ENCODE data around the gene EPN1. TPM values are rescaled to one million over a fixed set of nuclear protein-coding genes. Genes with fewer than 3 reads are reported as not detected.
"Not testable (repeated sequence)": the region's sequence is repeated elsewhere in the genome, so short reads cannot be mapped to it uniquely, and the experiment has no call there.

EPN1 gene
- total RNA-seq, 3 donors from 2014 or later (not counting 1 experiment from before 2014, with no cell fraction given) = 47.6 to 56.4 (median 51.8) TPM

DNA sequence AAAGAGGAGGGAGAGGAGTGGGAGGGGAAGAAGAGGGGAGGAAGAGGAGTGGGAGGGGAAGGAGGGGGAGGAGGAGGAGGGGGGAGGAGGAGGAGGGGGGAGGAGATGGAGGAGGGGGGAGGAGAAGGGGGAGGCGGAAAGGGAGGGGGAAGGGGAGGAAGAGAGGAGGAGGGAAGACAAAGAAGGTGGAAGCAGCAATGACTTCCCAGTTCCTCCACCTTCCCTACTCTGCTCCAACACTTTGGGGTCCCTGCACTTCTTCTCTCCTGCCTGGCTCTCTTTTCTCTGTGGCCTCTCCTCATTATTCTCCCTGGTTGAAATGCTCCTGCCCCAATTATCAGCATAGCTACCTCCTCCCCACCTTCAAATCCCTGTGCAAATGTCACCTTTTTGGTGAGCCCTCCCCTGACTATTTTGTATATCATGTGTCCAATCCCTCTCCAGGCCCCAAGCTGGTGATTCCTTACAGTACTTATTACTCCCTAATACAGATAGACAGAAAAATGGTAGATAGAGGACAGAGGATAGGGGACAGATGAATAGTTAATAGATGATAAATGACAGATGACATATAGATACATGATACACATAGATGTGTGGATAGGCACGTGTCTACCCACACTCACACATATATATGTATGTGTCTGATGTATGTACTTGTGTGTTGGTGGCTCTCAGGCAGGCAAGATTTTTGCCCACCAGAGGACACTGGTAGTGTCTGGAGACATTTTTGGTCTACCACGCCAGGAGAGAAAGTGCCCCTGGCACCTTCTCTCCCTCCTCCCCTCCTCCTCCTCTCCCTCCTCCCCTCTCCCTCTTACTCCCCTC is 38.0 kb downstream of the EPN1 start:
- Histone ChIP-seq H3K27ac (ENCODE audit: low read length) (no peak overlapping the region), H3K4me3 (ENCODE audit: low read length) (no peak overlapping the region), H3K27me3 (ENCODE audit: control insufficient read depth, insufficient read depth, low read length) (peaks cover 6% of the 10 kb centered on the region), H3K9me3 (ENCODE audit: control insufficient read depth, insufficient read depth, low read length) (no peaks in the 10 kb centered on the region), H3K4me1 (ENCODE audit: control insufficient read depth, insufficient read depth, low read length) (no peaks in the 10 kb centered on the region), H3K36me3 (ENCODE audit: control insufficient read depth, insufficient read depth, low read length) (no peaks in the 10 kb centered on the region)
- peak overlapping the region; percentile 19 to 39 for H3K27ac Mint-ChIP-seq
- no peak for ATAC-seq
- TF ChIP-seq, protein P1, sequence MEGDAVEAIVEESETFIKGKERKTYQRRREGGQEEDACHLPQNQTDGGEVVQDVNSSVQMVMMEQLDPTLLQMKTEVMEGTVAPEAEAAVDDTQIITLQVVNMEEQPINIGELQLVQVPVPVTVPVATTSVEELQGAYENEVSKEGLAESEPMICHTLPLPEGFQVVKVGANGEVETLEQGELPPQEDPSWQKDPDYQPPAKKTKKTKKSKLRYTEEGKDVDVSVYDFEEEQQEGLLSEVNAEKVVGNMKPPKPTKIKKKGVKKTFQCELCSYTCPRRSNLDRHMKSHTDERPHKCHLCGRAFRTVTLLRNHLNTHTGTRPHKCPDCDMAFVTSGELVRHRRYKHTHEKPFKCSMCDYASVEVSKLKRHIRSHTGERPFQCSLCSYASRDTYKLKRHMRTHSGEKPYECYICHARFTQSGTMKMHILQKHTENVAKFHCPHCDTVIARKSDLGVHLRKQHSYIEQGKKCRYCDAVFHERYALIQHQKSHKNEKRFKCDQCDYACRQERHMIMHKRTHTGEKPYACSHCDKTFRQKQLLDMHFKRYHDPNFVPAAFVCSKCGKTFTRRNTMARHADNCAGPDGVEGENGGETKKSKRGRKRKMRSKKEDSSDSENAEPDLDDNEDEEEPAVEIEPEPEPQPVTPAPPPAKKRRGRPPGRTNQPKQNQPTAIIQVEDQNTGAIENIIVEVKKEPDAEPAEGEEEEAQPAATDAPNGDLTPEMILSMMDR (IDR thresholded peaks at IDR 0.05) = no peak
- H3K27me3 Mint-ChIP-seq (ENCODE audit: low read depth in 2 of 2) = peaks cover 6 to 7% of the 10 kb centered on the region in 2 donors
- no peaks in the 10 kb centered on the region for H3K36me3 Mint-ChIP-seq
- intact Hi-C loops (cut with micrococcal nuclease) = no loop called here
- no peak for DNase-seq
- no peak overlapping the region for H3K4me3 Mint-ChIP-seq
- H3K4me1 Mint-ChIP-seq = peaks cover 0 to 6% of the 10 kb centered on the region in 2 donors
- WGBS (ENCODE audit: insufficient coverage) = 100% methylated on average over 1 of the region's 3 CpGs
- H3K9me3 Mint-ChIP-seq = peaks cover 0 to 2% of the 10 kb centered on the region in 2 donors

DNA sequence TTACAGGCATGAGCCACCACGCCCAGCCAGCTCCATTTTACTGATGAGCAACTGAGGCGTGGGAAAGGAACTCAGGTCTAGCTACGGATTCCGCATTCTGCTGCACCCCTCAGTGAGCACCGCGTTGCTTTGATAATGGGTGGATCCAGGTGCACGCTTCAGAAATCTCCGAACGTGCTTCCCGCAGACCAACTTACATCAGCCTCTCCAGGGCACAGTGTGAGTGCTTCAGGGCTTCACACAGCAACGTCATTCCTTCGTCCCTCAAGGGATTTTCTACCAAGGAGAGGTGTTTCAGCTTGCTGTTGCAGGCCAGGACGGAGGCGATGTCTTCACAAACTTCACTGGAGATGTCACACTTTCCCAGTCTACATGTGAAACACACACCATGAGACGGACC is 41.5 kb downstream of the EPN1 start:
- ATAC-seq = no peak
- H3K27ac ChIP-seq (ENCODE audit: low read length) = no peak overlapping the region
- no peak overlapping the region for H3K4me3 Mint-ChIP-seq
- no peak overlapping the region for H3K4me3 ChIP-seq (ENCODE audit: low read length)
- peaks cover 0 to 5% of the 10 kb centered on the region in 2 donors for H3K9me3 Mint-ChIP-seq
- peaks cover under 1% of the 10 kb centered on the region for H3K36me3 Mint-ChIP-seq
- H3K27ac Mint-ChIP-seq = no peak overlapping the region
- 88% methylated on average over 15 of the region's 15 CpGs for WGBS (ENCODE audit: insufficient coverage)
- peaks cover 0 to 6% of the 10 kb centered on the region in 2 donors for H3K4me1 Mint-ChIP-seq
- no peaks in the 10 kb centered on the region for H3K9me3 ChIP-seq (ENCODE audit: control insufficient read depth, insufficient read depth, low read length)
- H3K4me1 ChIP-seq (ENCODE audit: control insufficient read depth, insufficient read depth, low read length) = no peaks in the 10 kb centered on the region
- DNase-seq = no peak
- H3K36me3 ChIP-seq (ENCODE audit: control insufficient read depth, insufficient read depth, low read length) = no peaks in the 10 kb centered on the region
- H3K27me3 ChIP-seq (ENCODE audit: control insufficient read depth, insufficient read depth, low read length) = peaks cover 6% of the 10 kb centered on the region
- intact Hi-C loops (cut with micrococcal nuclease) = no loop called here
- H3K27me3 Mint-ChIP-seq (ENCODE audit: low read depth in 2 of 2) = peaks cover 16 to 26% of the 10 kb centered on the region in 2 donors
- TF ChIP-seq, protein P1 (IDR thresholded peaks at IDR 0.05) = no peak

DNA sequence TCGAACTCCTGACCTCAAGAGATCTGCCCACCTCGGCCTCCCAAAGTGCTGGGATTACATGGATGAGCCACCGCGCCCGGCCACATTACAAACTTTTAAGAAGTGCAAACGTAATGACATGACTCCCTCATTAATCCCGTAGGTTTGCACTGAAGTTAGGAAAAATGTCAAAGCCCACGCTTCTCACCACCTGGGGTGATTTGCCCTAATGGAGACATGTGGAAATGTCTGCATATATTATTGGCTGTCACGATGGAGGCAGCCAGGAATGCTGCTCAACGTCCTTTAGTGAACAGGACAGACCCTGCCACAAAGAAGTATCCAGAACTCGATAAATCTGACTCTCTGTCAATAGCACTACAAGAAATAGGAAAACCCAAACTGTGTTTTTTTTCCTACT is 42.2 kb downstream of the EPN1 start:
- Mint-ChIP-seq H3K36me3 (peaks cover 7% of the 10 kb centered on the region), H3K4me3 (no peak overlapping the region), H3K27ac (no peak overlapping the region), H3K9me3 (peaks cover 2 to 5% of the 10 kb centered on the region in 2 donors), H3K4me1 (peaks cover 0 to 6% of the 10 kb centered on the region in 2 donors), H3K27me3 (ENCODE audit: low read depth in 2 of 2) (peaks cover 22 to 33% of the 10 kb centered on the region in 2 donors)
- TF ChIP-seq, protein P1 (IDR thresholded peaks at IDR 0.05) = no peak
- Histone ChIP-seq H3K36me3 (ENCODE audit: control insufficient read depth, insufficient read depth, low read length) (no peaks in the 10 kb centered on the region), H3K4me1 (ENCODE audit: control insufficient read depth, insufficient read depth, low read length) (no peaks in the 10 kb centered on the region), H3K27me3 (ENCODE audit: control insufficient read depth, insufficient read depth, low read length) (peaks cover 8% of the 10 kb centered on the region), H3K9me3 (ENCODE audit: control insufficient read depth, insufficient read depth, low read length) (no peaks in the 10 kb centered on the region), H3K4me3 (ENCODE audit: low read length) (no peak overlapping the region), H3K27ac (ENCODE audit: low read length) (no peak overlapping the region)
- 85% methylated on average over 11 of the region's 11 CpGs for WGBS (ENCODE audit: insufficient coverage)
- intact Hi-C loops (cut with micrococcal nuclease) = no loop called here
- DNase-seq (no peak), ATAC-seq (no peak)

DNA sequence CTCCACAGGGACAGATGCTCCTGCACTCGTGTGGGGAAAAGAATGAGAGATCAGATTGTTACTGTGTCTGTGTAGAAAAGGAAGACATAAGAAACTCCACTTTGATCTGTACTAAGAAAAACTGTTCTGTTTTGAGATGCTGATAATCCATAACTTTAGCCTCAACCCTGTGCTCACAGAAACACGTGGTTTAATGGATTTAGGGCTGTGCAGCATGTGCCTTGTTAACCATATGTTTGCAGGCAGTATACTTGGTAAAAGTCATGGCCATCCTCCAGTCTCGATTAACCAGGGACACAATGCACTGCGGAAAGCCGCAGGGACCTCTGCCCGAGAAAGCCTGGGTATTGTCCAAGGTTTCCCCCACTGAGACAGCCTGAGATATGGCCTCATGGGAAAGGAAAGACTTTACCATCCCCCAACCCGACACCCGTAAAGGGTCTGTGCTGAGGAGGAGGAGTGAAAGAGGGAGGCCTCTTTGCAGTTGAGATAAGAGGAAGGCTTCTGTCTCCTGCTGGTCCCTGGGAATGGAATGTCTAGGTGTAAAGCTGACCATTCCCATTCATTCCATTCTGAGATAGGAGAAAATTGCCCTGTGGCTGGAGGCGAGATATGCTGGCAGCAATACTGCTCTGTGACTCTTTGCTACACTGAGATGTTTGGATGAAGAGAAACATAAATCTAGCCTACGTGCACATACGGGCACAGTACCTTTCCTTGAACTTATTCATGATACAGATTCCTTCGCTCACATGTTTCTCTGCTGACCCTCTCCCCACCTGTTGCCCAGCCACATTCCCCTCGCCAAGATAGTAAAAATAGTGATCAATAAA is 43.1 kb downstream of the EPN1 start:
- H3K27me3 ChIP-seq (ENCODE audit: control insufficient read depth, insufficient read depth, low read length); H3K4me1 ChIP-seq (ENCODE audit: control insufficient read depth, insufficient read depth, low read length); intact Hi-C loops (cut with micrococcal nuclease); H3K27ac ChIP-seq (ENCODE audit: low read length); H3K9me3 ChIP-seq (ENCODE audit: control insufficient read depth, insufficient read depth, low read length); H3K36me3 Mint-ChIP-seq; H3K4me3 ChIP-seq (ENCODE audit: low read length); H3K4me3 Mint-ChIP-seq; H3K9me3 Mint-ChIP-seq; DNase-seq; H3K4me1 Mint-ChIP-seq; H3K36me3 ChIP-seq (ENCODE audit: control insufficient read depth, insufficient read depth, low read length); H3K27ac Mint-ChIP-seq; ATAC-seq: not testable (repeated sequence)
- peaks cover 23 to 36% of the 10 kb centered on the region in 2 donors for H3K27me3 Mint-ChIP-seq (ENCODE audit: low read depth in 2 of 2)
- 47% methylated on average over 13 of the region's 13 CpGs for WGBS (ENCODE audit: insufficient coverage)

All from natural killer cell (primary cell).